SU-DHL-6 (cell line): ENCODE measurements around the gene PWP2.
"Not testable (repeated sequence)": the region's sequence is repeated elsewhere in the genome, so short reads cannot be mapped to it uniquely, and the experiment has no call there.

ENCODE experiments used
- EZH2phosphoT487 ChIP-seq: fragments of 200-600 bp; sonication (generic), shearing (Covaris generic); conservative IDR thresholded peaks from 2 replicates; pipeline ENCODE4 v1.6.1; 2018; ENCODE audit warnings: mild to moderate bottlenecking, antibody characterized with exemption, low read length, moderate library complexity, mixed read lengths
- TF ChIP-seq, protein P1 (sequence below): fragments of 200-600 bp; sonication (generic); IDR thresholded peaks from one replicate; pipeline ENCODE4 v1.5.1; 2017; ENCODE audit warnings: antibody characterized with exemption, mild to moderate bottlenecking, low read length, moderate library complexity; ENCODE audit not compliant: insufficient read depth, poor library complexity, severe bottlenecking

- TF ChIP-seq, protein P1, sequence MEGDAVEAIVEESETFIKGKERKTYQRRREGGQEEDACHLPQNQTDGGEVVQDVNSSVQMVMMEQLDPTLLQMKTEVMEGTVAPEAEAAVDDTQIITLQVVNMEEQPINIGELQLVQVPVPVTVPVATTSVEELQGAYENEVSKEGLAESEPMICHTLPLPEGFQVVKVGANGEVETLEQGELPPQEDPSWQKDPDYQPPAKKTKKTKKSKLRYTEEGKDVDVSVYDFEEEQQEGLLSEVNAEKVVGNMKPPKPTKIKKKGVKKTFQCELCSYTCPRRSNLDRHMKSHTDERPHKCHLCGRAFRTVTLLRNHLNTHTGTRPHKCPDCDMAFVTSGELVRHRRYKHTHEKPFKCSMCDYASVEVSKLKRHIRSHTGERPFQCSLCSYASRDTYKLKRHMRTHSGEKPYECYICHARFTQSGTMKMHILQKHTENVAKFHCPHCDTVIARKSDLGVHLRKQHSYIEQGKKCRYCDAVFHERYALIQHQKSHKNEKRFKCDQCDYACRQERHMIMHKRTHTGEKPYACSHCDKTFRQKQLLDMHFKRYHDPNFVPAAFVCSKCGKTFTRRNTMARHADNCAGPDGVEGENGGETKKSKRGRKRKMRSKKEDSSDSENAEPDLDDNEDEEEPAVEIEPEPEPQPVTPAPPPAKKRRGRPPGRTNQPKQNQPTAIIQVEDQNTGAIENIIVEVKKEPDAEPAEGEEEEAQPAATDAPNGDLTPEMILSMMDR, result not testable (repeated sequence)
- TF ChIP-seq EZH2phosphoT487, result not testable (repeated sequence)
These were observed 50.4 kb downstream of the PWP2 start for GRCh38 chr21:44157439-44158081.
